Astrocyte of the spinal cord (primary cell): ENCODE data around the gene ECHS1.

Experiments used
- DNase-seq: peaks from one replicate; pipeline ENCODE4 v3.0.0; 2011; ENCODE audit warnings: low read depth, low spot score
- H3K4me3 ChIP-seq: 2 replicates; pipeline ENCODE4 v1.5.1; 2011; ENCODE audit warnings: low read depth, mild to moderate bottlenecking, low read length, moderate library complexity
- in situ Hi-C: cut with HindIII; loops from 2 replicates; pipeline ENCODE4 v1.10.0; 2017; ENCODE audit warnings: low sequenced_read_pairs
- TF ChIP-seq, protein P1 (sequence below): IDR thresholded peaks from 2 replicates; pipeline ENCODE4 v1.5.1; 2012; ENCODE audit warnings: low read depth, mild to moderate bottlenecking, low read length, inconsistent platforms

Gene ECHS1

DNA sequence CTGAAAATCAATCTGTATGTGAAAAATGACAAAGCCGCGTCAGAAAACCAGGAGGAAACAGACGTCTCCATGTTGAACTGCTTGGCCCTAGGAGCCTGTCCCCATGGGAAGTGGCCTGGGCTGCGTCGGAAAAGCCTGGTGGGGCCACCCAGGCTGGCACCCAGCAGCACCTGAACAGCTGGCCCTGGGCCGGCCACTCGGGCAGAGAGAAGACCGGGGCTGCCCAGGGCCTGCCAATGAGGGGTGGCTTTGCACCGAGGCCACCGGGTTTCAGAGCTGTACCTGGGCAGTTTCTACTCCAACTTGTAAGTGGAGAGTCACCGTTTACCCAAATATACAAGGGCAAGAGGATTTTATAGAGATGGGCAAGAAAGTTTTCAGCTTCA, 14.2 kb downstream of the ECHS1 start:
- no peak for DNase-seq
- no peak overlapping the region for H3K4me3 ChIP-seq
- TF ChIP-seq, protein P1, sequence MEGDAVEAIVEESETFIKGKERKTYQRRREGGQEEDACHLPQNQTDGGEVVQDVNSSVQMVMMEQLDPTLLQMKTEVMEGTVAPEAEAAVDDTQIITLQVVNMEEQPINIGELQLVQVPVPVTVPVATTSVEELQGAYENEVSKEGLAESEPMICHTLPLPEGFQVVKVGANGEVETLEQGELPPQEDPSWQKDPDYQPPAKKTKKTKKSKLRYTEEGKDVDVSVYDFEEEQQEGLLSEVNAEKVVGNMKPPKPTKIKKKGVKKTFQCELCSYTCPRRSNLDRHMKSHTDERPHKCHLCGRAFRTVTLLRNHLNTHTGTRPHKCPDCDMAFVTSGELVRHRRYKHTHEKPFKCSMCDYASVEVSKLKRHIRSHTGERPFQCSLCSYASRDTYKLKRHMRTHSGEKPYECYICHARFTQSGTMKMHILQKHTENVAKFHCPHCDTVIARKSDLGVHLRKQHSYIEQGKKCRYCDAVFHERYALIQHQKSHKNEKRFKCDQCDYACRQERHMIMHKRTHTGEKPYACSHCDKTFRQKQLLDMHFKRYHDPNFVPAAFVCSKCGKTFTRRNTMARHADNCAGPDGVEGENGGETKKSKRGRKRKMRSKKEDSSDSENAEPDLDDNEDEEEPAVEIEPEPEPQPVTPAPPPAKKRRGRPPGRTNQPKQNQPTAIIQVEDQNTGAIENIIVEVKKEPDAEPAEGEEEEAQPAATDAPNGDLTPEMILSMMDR, result no peak
- in situ Hi-C loops, result no loop called here

DNA sequence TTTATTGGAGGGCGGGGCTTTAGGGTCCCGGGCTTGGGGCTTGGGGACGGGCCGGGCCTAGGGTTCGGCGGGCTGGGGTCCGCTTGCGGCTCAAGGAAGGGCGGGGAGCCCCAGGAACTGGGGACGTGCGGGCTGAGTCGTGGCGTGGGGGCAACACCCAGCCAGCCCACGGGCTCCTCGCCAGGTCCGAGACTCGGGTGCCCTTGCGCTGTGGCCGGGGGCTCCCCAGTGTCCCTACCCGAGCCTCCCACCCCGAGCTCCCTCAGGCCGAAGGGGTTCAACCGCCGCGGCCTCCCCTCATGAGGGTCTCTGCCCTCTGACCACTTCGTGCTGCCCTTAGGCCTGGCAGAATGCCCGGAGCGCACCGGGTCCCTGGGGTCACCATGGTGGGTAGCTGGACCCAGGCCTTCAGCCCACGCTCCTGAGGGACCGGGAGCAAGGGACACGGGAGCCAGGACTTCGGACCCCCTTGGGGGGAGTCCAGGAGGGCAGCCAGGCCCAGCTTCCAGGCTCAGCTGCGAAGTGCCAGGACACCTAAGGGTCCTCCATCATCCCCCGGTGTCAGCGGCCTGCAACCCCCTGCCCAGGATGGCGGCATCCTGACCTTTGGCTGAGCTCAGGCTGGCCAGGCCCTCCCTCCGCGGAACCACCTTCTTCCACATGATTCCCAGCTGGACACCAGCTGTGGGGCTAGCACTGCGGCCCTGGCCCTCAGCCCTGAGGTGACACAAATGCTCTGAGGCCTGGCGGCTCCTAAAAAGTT, 14.8 kb downstream of the ECHS1 start:
- TF ChIP-seq, protein P1, result no peak
- DNase-seq, result no peak
- in situ Hi-C loops, result no loop called here
- H3K4me3 ChIP-seq, result no peak overlapping the region

DNA sequence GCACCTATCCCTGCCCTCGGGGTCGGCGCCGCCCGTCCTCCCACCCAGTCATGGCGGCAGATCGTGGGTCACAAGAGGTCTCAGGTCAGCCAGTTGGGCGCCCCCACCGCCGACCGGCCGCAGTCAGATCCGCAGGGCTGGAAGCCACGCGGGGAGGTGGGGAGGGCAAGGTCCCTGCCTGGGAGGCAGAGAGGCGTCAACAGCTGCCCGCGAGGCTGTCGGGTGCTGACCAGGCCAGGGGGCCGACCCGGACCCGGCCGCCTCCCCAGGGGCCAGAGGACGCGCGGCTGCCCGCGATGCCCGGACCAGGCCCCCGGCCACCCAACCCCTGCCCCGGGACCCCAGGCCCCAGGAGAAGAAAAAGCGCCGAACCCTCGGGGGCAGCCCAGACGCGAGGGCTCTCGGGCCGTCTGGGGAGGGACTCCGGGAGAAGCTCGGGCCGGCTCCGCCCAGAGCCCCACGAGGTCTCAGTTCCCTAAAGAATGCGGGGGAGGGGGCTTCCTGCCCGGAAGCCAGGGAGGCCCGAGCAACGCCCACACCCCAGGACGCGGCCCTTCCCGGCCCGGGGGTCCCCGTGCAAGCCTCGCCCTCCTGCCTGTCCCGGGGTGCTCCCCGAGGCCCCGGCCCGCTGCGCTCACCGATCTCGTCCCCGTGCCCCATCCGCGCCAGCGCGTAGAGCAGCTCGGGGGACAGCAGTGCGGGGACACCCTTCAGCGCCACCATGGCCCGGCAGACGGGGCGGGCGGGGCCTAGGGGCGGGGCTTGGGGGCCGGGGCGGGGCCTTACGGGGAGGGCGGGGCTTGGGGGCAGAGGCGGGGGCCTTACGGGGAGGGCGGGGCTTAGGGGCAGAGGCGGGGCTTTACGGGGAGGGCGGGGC, 15.6 kb downstream of the ECHS1 start, which contains the start of gene FUOM:
Gene FUOM, minus strand, starts transcription at position 735 of the 877 bp plus-strand sequence. Its CDS starts 12 bp downstream, at position 723.
- TF ChIP-seq, protein P1, result no peak
- peak within 1 kb of the TSS; percentile 49 for H3K4me3 ChIP-seq
- DNase-seq, result peak; percentile 50
- in situ Hi-C loops, result no loop called here

DNA sequence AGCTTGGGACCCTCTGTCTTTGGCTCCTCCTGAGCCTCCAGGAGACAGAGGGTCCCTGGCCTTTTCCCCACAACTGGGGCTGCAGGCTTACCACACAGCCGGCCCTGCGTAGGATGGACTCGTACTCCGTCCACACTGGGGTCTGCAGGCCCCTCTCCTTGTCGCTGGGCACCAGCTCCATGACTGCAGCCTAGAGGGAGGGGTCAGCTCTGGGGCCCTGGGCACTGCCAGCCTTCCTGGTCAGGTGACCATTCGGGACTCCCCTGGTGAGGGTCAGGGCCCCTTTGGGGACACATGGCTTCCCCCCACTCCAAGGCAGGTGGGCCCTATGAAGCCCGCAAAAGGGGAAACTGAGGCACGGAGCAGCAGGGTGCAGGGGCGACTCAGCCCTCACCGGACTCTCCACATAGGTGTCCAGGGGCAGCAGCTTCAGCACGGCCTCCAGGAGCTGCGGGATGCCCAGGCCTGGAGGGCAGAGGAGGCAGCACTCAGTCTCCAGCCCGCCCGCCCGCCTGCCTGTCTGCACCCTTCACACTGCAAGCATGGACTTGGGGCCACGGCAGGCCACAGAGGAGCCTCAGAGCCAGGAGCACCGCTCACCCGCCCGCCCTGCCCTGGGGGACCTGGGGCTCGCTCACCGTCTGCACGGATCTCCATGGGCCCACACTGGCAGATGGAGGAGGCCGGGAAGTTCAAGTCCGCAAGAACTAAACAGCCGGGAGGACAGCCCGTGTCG, 16.4 kb downstream of the ECHS1 start:
- in situ Hi-C loops, result no loop called here
- H3K4me3 ChIP-seq, result peak overlapping the region; percentile 49
- TF ChIP-seq, protein P1, result no peak
- no peak for DNase-seq

DNA sequence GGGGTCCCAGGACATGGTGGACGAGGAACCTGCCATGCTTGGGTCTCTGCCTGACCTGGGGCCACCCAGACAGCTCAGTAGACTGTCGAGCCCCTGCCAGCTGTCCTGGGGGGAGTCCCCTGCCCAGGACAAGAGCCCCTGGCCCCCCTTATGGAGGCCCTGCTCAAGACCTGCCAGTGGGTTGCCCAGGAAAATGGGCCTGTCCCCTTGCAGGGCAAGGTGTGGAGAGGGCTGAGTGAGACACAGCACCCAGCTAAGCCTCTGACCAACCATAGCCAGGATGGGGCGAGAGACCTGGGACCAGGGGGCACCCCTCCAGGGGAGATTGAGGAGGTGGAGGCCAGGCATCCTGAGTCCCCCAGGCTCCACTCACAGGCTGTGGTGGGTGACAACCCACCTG, 17.2 kb downstream of the ECHS1 start:
- no peak for DNase-seq
- in situ Hi-C loops, result no loop called here
- no peak overlapping the region for H3K4me3 ChIP-seq
- TF ChIP-seq, protein P1, result no peak

DNA sequence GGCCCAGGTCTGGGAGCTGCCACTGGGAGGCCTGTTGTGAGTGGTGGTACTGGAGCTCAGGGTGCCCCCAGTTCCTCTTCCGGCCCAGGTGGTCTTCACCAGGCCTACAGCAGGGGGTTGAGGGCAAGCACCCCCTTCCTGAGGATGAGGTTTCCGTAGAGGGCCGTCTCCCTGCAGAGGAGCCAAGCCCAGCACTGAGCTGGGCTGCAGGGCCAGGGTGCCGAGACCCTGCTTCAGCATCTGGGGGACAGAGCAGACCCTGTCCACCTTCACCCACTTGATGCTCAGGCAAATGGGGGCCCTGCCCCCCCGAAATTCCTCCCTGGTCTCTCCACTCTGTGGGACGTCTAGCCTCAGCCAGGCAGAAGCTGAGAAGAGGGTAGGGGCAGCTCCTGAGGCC, 17.9 kb downstream of the ECHS1 start:
- H3K4me3 ChIP-seq, result no peak overlapping the region
- TF ChIP-seq, protein P1, result no peak
- no peak for DNase-seq
- in situ Hi-C loops, result no loop called here
